Suprapubic skin (tissue), 4 donors: ENCODE data around the gene ARHGAP22. TPM values are rescaled to one million over a fixed set of nuclear protein-coding genes. Genes with fewer than 3 reads are reported as not detected.

Experiments used
- DNase-seq, 2 donors: peaks; one replicate each; pipeline ENCODE4 v3.0.0-alpha.2; 2019; ENCODE audit warnings: low spot score in 2 of 2
- H3K27ac ChIP-seq: fragments of 200-600 bp; sonication (generic); one replicate; pipeline ENCODE4 v1.5.1; 2019
- H3K27me3 ChIP-seq: fragments of 200-600 bp; sonication (generic); one replicate; pipeline ENCODE4 v1.5.1; 2019
- H3K36me3 ChIP-seq: fragments of 200-600 bp; sonication (generic); one replicate; pipeline ENCODE4 v1.5.1; 2019
- H3K4me1 ChIP-seq: fragments of 200-600 bp; sonication (generic); one replicate; pipeline ENCODE4 v1.5.1; 2019
- H3K4me3 ChIP-seq: fragments of 200-600 bp; sonication (generic); one replicate; pipeline ENCODE4 v1.5.1; 2019; ENCODE audit warnings: mild to moderate bottlenecking
- H3K9me3 ChIP-seq: fragments of 200-600 bp; sonication (generic); one replicate; pipeline ENCODE4 v1.5.1; 2019
- EP300 ChIP-seq: sonication (generic); formaldehyde crosslinking; IDR thresholded peaks from one replicate; pipeline ENCODE4 v1.6.1; 2017; ENCODE audit warnings: antibody characterized with exemption
- POLR2A ChIP-seq, 2 donors: fragments of 450-650 bp; IDR thresholded peaks; one replicate each; pipeline ENCODE4 v1.6.1; 2017; ENCODE audit warnings: antibody characterized with exemption in 2 of 2, mild to moderate bottlenecking in 2 of 2, moderate library complexity in 2 of 2
- POLR2AphosphoS5 ChIP-seq, 3 donors: sonication (generic); formaldehyde crosslinking; IDR thresholded peaks; one replicate each; pipeline ENCODE4 v1.6.1; 2017; ENCODE audit warnings: antibody characterized with exemption in 3 of 3
- WGBS: methylation state at CpG from one replicate; pipeline ENCODE4 v1.1.5; 2018; 5-methylcytosine and 5-hydroxymethylcytosine counted together
- total RNA-seq, 4 donors: library from RNA; depleted of rRNA; stranded (reverse); fragments of >200 nt; gene quantifications; one replicate each; pipeline ENCODE4 v1.1.0, GENCODE V29; 2016
- TF ChIP-seq, protein P1 (sequence below), 2 donors: fragments of 200-600 bp in 1 of 2; fragments of 450-650 bp in 1 of 2; sonication (generic) in 1 of 2; IDR thresholded peaks; one replicate each; pipeline ENCODE4 v1.5.1; 2016 to 2019; ENCODE audit warnings: antibody characterized with exemption in 2 of 2, mild to moderate bottlenecking in 1 of 2, moderate library complexity in 1 of 2

Gene ARHGAP22
- total RNA-seq, 4 donors from 2014 or later, result 0.98 to 7.2 (median 2.2) TPM

DNA sequence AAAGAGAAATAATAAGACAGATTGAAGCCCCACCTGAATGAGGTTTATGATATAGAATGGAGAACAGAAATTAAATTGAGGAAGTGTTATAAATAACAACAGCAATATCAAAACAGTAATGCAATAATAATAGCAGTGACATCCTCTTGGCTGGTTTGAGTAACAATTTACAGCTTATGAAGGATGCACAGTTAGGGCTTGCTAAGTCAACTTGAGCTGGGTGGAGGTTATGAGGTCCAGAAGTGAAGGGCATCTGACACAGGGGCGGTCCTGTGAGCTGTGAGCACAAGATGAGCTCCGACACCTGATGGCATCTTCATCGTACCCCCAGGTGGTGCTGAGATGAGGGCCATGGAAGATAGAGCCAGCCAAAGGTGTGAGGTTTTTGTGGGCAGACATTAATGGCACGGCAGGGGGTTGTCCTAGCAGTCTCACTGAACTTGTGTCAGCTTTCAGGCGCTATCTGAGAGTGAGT lies 30.5 kb downstream of the ARHGAP22 start:
- Histone ChIP-seq H3K27me3 (no peaks in the 10 kb centered on the region), H3K36me3 (no peaks in the 10 kb centered on the region), H3K27ac (no peak overlapping the region), H3K4me3 (no peak overlapping the region), H3K4me1 (peaks cover 3% of the 10 kb centered on the region), H3K9me3 (no peaks in the 10 kb centered on the region)
- TF ChIP-seq, protein P1, sequence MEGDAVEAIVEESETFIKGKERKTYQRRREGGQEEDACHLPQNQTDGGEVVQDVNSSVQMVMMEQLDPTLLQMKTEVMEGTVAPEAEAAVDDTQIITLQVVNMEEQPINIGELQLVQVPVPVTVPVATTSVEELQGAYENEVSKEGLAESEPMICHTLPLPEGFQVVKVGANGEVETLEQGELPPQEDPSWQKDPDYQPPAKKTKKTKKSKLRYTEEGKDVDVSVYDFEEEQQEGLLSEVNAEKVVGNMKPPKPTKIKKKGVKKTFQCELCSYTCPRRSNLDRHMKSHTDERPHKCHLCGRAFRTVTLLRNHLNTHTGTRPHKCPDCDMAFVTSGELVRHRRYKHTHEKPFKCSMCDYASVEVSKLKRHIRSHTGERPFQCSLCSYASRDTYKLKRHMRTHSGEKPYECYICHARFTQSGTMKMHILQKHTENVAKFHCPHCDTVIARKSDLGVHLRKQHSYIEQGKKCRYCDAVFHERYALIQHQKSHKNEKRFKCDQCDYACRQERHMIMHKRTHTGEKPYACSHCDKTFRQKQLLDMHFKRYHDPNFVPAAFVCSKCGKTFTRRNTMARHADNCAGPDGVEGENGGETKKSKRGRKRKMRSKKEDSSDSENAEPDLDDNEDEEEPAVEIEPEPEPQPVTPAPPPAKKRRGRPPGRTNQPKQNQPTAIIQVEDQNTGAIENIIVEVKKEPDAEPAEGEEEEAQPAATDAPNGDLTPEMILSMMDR (IDR thresholded peaks at IDR 0.05), result no peak
- TF ChIP-seq POLR2AphosphoS5 (IDR thresholded peaks at IDR 0.05), result no peak
- no peak for TF ChIP-seq EP300
- TF ChIP-seq POLR2A (IDR thresholded peaks at IDR 0.05), result no peak
- 85% methylated on average over 5 of the region's 5 CpGs for WGBS
- no peak for DNase-seq

DNA sequence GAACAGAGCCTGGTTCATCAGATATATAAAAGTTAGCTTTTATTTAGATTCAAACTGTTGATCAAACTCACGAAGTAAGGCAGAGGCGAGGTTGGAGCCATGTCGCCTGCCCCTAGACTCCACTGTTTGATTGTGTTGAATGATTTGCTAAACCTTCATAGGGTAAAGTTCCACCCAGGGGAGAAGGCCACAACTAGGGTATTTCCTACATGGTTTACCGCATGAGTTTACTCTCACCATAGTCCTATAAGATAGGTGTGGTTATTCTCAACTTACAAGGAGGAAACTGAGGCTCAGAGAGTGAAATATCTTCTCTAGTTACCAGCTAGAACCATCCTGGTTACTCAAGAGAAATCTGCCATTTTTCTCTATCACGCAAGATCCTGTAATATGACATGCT lies 31.8 kb downstream of the ARHGAP22 start:
- no peak overlapping the region for H3K4me3 ChIP-seq
- no peak for TF ChIP-seq POLR2A (IDR thresholded peaks at IDR 0.05)
- no peak for TF ChIP-seq POLR2AphosphoS5 (IDR thresholded peaks at IDR 0.05)
- TF ChIP-seq, protein P1 (IDR thresholded peaks at IDR 0.05), result no peak
- no peak for TF ChIP-seq EP300
- no peaks in the 10 kb centered on the region for H3K36me3 ChIP-seq
- 86% methylated on average over 5 of the region's 5 CpGs for WGBS
- H3K9me3 ChIP-seq, result no peaks in the 10 kb centered on the region
- H3K27ac ChIP-seq, result no peak overlapping the region
- H3K27me3 ChIP-seq, result no peaks in the 10 kb centered on the region
- no peaks in the 10 kb centered on the region for H3K4me1 ChIP-seq
- DNase-seq, result no peak

DNA sequence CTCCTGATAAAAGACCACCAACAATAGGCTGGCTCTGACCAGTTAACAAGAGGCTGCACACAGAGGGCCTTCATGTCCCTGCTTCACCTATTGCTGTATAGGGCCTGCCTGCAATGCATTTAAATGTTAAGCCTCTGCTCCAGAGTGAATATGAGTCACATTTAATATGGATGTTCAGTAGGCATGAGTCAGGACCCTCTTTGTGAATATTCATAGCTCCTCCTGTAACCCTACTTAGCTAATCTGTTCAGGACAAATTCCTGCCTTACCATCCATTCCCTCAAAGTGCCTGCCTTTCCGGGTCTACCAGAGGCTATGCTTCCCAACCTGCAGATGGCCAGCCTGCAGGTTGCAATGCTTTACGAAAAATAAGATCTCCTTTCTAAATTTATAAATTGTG lies 32.5 kb downstream of the ARHGAP22 start:
- Histone ChIP-seq H3K36me3 (no peaks in the 10 kb centered on the region), H3K27me3 (no peaks in the 10 kb centered on the region), H3K4me3 (no peak overlapping the region), H3K9me3 (no peaks in the 10 kb centered on the region), H3K4me1 (no peaks in the 10 kb centered on the region), H3K27ac (no peak overlapping the region)
- WGBS, result 98% methylated on average over 2 of the region's 2 CpGs
- no peak for TF ChIP-seq POLR2AphosphoS5 (IDR thresholded peaks at IDR 0.05)
- TF ChIP-seq, protein P1 (IDR thresholded peaks at IDR 0.05), result no peak
- no peak for DNase-seq

DNA sequence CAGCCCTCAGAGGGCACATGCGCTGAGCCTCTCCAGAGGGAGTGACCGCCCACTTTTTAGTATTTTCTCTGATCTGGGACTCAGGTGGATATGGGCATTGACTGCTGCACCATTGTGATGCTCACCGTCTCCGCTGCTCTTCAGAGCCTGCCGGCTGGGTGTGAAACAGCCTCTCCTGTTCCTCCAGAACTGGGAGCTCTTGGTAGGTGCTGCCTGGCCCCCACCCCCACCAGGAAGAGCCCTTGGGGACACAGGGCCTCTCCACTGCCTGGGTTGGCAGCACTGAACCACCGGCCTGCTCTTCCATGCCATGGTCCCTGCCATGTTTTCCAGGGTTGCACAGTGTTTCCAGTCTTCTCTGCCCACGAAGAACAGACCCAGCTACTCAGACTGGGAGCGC lies 36.3 kb downstream of the ARHGAP22 start:
- Histone ChIP-seq H3K27me3 (no peaks in the 10 kb centered on the region), H3K9me3 (no peaks in the 10 kb centered on the region), H3K4me3 (no peak overlapping the region), H3K27ac (no peak overlapping the region), H3K36me3 (no peaks in the 10 kb centered on the region), H3K4me1 (no peaks in the 10 kb centered on the region)
- DNase-seq, result peak in 1 of 2 donors; percentile 40
- TF ChIP-seq POLR2A (IDR thresholded peaks at IDR 0.05) (no peak), POLR2AphosphoS5 (IDR thresholded peaks at IDR 0.05) (no peak), EP300 (no peak)
- TF ChIP-seq, protein P1 (IDR thresholded peaks at IDR 0.05), result no peak
- 73% methylated on average over 3 of the region's 8 CpGs for whole genome bisulfite sequencing

DNA sequence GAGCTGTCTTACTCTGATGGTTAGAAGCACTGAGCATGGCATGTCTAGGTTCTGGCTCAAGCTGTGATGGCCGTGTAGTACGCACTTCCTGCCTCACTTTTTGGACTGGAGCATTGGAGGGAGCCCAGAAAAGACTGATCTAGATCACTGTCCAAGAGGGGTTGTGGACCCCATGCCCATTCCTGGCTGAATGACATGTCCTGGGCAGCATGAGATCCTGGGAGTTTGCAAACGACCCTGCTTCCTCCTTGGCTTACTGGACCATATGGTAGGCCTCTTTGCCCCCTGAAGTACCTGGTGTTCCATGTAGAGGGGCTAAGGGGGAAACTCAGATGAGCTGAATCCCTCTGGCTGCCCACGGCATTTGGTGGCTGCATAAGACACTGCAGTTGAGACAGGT lies 36.7 kb downstream of the ARHGAP22 start:
- no peaks in the 10 kb centered on the region for H3K27me3 ChIP-seq
- no peak overlapping the region for H3K4me3 ChIP-seq
- no peak for DNase-seq
- no peak overlapping the region for H3K27ac ChIP-seq
- WGBS, result 79% methylated on average over 4 of the region's 4 CpGs
- H3K36me3 ChIP-seq, result no peaks in the 10 kb centered on the region
- H3K4me1 ChIP-seq, result no peaks in the 10 kb centered on the region
- TF ChIP-seq EP300 (no peak), POLR2A (IDR thresholded peaks at IDR 0.05) (no peak), POLR2AphosphoS5 (IDR thresholded peaks at IDR 0.05) (no peak)
- TF ChIP-seq, protein P1 (IDR thresholded peaks at IDR 0.05), result no peak
- no peaks in the 10 kb centered on the region for H3K9me3 ChIP-seq
